Endometrial microvascular endothelial cells (primary cell): ENCODE data around the gene PTK6. TPM values are rescaled to one million over a fixed set of nuclear protein-coding genes. Genes with fewer than 3 reads are reported as not detected.
"Not testable (repeated sequence)": the region's sequence is repeated elsewhere in the genome, so short reads cannot be mapped to it uniquely, and the experiment has no call there.

Source experiments
- in situ Hi-C: cut with HindIII; loops from 2 replicates; pipeline ENCODE4 v1.10.0; 2017; ENCODE audit warnings: low sequenced_read_pairs, low pct_unique_long_range_greater_than_20kb; ENCODE audit errors: inconsistent ontology term
- total RNA-seq: library from RNA; depleted of rRNA; stranded (reverse); fragments of >200 nt; gene quantifications from one replicate; pipeline ENCODE4 v1.2.3, GENCODE V29; 2015; ENCODE audit errors: inconsistent ontology term

PTK6 gene
- total RNA-seq, 1 donor from 2014 or later, result not detected

GRCh38 chr20:63519668-63520503 is 17.3 kb downstream of the PTK6 start:
- in situ Hi-C loops, result no loop called here

DNA sequence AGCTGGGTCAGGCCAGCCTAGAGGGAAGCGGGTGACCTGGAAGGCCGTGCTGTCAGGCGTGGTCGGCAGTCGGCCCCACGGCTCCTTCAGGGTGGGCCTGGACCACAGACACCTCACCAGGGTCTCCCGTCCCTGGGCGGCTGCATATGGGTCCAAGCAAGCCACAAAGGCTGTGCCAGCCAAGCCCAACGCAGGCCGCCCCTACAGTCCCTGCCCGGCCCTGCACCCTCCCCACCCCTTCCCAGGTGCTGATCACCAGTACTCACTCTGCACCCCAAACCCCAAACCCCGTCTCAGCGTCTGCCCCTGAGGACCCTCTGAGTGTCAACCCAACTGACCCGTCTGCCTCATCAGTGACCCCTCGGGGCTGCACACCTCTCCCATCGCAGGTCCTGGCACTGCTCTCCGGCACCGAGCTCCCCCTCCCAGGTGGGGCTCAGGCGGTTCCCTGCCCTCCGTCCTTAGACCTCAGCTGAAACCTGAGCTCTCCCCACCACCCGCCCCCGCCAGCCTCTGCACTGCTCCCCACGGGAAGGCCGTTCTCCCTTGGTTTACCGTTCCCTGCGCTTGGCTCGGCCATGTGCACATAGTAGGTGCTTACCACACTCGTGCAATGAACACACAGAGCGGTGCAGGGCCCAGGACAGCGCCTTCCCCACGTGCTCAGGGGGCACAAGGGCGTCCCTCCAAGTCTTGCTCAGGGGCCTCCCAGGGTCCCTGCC is 18.1 kb downstream of the PTK6 start:
- in situ Hi-C loops, result no loop called here

DNA sequence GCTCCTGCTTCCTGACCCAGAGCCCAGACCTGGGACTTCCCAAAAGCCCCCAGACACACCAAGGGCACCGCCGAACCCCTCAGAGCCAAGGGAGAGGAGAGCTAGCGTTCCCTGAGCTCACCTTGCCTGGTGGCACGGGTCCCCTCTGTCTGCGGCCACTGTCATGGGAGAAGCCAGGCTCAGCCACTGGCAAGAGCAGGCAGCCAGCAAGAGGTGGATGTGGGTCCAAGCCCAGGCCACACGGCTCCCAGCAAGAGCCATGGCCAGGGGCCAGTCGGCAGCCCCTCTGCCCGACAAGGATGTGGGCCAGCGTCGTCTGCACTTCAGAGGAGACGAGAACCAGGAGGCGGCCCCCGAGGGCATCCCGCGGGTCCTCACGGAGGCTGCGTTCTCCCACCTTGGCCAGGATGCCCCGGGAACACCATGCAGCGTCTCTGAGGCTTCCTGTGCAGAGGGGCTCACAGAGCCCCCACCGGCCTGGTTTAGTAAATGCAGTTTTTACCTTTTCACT is 18.8 kb downstream of the PTK6 start:
- in situ Hi-C loops, result no loop called here

- in situ Hi-C loops, result no loop called here
Measured at GRCh38 chr20:63517376-63518309, 19.5 kb downstream of the PTK6 start.

DNA sequence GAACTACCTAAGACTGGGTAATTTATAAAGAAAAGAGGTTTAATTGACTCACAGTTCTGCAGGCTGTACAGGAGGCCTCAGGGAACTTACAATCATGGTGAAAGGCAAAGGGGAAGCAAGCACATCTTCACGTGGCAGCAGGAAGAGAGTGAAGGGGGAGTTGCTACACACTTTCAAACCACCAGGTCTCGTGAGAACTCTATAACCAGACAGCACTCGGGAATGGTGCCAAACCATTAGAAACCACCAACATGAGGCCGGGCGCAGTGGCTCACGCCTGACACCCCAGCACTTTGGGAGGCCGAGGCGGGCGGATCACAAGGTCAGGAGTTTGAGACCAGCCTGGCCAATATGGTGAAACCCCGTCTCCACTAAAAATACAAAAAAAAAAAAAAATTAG is 22.7 kb downstream of the PTK6 start:
- in situ Hi-C loops, result not testable (repeated sequence)

DNA sequence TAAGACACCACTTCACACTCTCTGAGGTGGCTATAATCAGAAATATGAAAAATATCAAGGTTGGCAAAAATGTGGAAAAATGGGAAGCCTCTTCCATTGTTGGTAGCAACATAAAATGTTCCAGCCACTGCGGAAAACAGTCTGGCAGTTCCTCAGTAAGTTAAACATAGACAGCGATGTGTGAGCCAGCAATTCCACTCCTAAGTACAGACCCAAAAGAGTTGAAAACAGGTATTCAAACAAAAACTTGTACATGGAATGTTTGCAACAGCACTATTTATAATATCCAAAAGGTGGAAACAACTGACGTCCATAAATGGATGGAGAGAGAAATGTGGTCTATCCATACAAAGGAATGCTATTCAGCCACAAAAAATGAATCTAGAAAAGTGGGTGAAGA is 24.0 kb downstream of the PTK6 start:
- in situ Hi-C loops, result no loop called here

- in situ Hi-C loops, result no loop called here
Measured at GRCh38 chr20:63509088-63509564, 28.1 kb downstream of the PTK6 start.

GRCh38 chr20:63508072-63508768 is 29.0 kb downstream of the PTK6 start:
- in situ Hi-C loops, result no loop called here

DNA sequence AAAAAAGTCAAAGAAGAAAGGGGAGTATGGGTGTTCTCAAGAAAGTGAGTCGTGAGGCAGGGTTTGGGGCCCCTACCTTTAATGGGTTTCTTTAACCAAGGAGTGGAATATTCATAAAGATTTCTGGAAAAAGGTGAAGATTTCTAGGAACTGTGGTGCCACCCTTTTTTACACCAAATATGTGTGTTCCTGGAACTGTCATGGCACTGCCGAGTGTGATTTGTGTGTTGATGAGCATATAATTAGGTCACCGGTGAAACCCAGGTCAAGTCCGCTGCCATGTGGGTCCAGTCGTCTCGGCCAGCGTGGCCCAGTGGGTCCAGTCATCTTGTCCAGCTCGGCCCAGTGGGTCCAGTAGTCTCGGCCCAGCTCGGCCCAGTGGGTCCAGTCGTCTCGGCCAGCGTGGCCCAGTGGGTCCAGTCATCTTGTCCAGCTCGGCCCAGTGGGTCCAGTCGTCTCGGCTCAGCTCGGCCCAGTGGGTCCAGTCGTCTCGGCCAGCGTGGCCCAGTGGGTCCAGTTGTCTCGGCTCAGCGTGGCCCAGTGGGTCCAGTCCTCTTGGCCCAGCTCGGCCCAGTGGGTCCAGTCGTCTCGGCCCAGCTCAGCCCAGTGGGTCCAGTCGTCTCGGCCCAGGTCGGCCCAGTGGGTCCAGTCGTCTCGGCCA is 30.0 kb downstream of the PTK6 start:
- in situ Hi-C loops, result no loop called here

DNA sequence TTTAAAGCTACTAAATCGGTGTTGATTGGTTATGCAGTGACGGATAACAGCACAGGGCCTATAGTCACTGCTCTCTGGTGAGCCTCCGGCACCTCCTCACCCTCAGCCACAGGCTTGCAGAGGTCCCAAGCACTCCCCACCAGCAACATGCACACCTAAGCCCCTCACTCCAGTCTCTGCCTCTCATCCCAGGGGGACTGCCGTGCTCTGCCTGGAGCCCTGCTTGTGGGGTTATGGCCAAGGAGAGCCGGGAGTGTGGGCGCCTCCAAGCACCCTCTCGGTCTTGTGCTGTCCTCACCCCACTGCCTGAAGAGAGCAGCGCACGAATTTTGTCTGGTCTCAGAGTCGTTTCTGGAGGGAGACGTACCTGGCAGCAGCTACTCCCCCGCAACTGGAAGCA is 31.5 kb downstream of the PTK6 start:
- in situ Hi-C loops, result no loop called here

DNA sequence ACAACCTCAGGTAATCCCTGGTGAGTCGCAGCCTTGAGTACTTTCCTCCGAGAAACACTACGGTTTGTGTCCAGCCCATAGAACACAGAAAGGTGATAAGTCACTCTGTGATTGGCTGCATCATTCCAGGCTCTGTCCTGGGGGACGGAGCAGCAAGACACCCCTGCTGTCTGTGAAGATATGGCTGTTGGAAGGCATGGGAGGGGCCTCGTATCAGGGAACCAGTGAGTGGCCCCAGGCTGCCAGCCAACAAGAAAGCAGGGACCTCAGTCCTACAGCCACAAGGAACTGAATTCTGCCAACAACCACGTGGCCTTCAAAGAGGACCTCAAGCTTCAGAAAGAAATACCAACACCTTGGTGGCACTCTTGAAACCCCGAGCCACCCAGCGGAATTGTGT is 31.9 kb downstream of the PTK6 start:
- in situ Hi-C loops, result no loop called here

GRCh38 chr20:63504642-63505041 is 32.5 kb downstream of the PTK6 start:
- in situ Hi-C loops, result no loop called here

DNA sequence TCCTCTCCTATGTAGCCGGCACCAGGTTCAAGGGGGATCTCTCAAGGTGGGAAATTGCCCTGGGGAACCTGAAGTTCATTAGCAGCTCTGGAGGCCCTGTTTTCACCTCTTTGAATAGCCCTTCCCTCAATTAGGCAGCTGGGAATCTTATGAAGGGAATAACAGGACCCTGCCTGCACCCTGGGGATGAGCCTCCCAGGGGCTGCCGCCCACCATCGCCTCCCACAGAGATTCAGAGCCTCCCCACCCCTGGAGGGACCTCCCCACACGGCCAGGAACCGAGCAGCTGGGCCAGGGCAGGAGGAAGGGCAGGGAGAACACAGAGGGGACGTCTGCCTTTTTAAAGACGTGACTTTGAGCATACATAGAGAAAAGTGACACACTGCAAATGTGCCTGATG is 33.7 kb downstream of the PTK6 start:
- in situ Hi-C loops, result no loop called here

- in situ Hi-C loops, result no loop called here
Measured at GRCh38 chr20:63502671-63503172, 34.5 kb downstream of the PTK6 start.

- in situ Hi-C loops, result no loop called here
Measured at GRCh38 chr20:63501818-63502670, 35.1 kb downstream of the PTK6 start.

DNA sequence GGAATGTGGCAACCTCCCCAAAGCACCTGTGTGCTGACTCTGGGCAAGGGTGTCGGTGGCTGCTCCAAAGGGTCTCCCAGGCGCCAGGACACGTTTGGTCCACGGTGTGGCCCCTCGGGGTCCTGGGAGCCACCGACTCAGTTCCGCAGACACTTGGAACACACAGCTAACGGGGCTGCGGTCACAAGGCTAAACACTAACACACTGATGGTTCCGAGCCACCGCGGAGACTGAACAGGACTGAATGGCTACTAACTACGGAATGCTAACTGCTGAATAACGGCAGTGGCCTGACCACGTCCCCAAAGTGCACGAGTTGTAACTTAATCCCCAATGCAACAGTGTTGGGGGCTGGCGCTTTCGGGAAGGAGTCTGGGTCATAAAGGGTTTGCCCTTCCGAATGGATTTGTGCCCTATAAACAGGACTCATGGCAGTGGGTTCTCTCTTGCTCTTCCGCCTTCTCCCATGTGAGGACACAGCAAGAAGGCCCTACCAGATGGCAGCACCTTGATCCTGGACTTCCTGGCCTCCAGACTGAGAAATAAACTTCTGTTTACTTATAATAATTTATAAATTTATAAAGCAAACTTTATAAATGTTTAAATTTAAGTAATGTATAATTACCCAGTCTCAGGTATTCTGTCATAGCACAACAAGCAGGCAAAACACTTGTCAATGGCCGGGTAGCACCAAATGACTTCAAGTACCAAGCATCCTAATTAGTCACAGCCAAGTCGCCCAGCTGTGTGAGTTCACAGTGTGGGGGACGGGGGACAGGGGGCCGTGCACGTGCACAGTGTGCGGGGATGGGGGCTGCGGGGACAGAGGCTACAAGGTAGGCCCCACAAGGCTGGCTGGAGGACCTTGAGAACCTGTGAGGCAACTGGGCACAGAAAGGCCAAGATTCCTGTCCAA is 36.0 kb downstream of the PTK6 start:
- in situ Hi-C loops, result no loop called here
